ENCODE results near the gene WWP2.
"Not testable (repeated sequence)": the region's sequence is repeated elsewhere in the genome, so short reads cannot be mapped to it uniquely, and the experiment has no call there.

Gene WWP2

DNA sequence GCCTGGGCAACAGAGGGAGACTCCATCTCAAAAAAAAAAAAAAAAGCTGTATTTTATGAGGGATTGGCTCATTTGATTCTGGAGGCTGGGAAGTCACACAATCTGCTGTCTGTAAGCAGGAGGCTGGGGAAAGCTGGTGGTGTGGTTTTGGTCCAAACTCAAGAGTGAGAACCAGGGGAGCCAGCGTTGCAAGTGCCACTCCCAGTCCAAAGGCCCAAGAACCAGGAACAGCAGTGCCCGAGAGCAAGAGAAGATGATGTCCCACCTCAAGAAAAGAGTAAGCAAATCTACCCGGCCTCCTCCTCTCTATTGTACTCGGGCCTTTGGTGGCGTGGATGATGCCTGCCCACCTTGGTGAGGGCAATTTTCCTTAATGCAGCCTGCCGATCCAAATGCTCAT, 30.0 kb upstream of the WWP2 start:
- TF ChIP-seq JUND (IDR thresholded peaks at IDR 0.05; ENCODE audit: low read depth), result no peak
- in situ Hi-C loops (cut with HindIII; ENCODE audit: low pct_unique_long_range_greater_than_20kb, low sequenced_read_pairs), result no loop called here
- no peak for DNase-seq (ENCODE audit: low read depth in 1 of 2, low spot score in 1 of 2)

DNA sequence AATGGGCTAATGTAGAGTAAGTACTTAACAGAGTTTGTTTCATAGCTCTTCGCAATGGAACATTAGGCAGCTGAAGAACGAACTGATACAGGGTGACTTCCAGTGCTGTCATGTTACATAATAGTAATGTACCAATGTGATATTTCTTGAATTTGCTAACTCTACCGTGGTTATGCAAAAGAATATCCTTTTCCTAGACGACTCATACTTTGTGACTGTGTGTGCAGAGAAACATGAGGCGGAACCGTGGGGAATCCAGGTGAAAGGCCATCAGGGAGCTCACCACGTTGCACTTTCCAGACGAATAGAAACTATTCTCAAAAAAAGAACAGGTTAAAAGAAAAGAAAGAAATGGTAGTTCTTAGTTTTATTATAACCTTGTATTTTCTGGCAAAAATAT, 20.6 kb upstream of the WWP2 start:
- no peak for TF ChIP-seq JUND (IDR thresholded peaks at IDR 0.05; ENCODE audit: low read depth)
- DNase-seq (ENCODE audit: low read depth in 1 of 2, low spot score in 1 of 2), result no peak
- in situ Hi-C loops (cut with HindIII; ENCODE audit: low pct_unique_long_range_greater_than_20kb, low sequenced_read_pairs), result no loop called here

DNA sequence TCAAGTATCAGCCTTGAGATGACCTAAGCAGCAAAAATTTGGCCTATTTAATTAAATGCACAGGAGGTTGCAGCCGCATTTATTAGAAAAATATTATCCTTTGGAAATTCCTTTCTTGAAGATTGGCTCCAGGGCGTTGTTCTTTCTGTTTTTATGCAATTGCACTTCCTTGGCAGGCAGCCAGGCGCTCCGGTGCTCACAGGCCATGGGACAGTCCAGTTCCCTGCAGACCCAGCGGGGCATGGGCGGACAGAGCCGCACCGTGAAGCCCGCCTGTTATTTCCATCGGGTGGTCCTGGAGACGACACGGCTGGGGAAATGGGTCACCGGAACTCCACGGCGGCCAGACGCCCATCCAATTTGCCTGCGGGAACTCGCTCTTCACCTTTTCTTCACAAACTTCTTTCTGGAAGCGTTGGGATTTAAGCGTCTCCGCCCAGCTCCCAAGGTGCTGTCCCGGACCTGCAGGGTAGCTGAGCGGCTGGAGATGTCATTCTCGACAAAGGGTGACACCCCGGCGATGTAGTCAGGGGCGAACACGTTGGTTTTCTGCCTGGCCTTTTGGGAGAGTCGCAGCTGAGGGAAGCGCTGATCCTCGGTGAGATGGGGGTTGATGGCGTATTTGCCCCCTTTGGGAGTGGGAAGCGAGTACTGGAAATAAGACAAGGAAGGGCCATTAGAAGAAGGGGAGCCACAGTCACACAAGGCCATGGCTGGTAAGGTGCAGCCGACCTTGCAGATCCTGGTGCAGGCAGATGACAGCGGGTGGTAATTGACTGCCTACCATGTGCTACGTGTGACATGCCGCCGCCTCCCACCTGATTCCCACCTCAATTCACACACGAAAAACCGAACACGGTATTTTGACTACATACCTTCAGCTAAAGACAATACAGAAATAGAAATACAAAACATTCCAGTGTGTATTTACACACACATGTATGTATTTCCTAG, 19.9 kb upstream of the WWP2 start:
- in situ Hi-C loops (cut with HindIII; ENCODE audit: low pct_unique_long_range_greater_than_20kb, low sequenced_read_pairs), result no loop called here
- no peak for TF ChIP-seq JUND (IDR thresholded peaks at IDR 0.05; ENCODE audit: low read depth)
- peak in 1 of 2 experiments; percentile 50 for DNase-seq (ENCODE audit: low read depth in 1 of 2, low spot score in 1 of 2)

DNA sequence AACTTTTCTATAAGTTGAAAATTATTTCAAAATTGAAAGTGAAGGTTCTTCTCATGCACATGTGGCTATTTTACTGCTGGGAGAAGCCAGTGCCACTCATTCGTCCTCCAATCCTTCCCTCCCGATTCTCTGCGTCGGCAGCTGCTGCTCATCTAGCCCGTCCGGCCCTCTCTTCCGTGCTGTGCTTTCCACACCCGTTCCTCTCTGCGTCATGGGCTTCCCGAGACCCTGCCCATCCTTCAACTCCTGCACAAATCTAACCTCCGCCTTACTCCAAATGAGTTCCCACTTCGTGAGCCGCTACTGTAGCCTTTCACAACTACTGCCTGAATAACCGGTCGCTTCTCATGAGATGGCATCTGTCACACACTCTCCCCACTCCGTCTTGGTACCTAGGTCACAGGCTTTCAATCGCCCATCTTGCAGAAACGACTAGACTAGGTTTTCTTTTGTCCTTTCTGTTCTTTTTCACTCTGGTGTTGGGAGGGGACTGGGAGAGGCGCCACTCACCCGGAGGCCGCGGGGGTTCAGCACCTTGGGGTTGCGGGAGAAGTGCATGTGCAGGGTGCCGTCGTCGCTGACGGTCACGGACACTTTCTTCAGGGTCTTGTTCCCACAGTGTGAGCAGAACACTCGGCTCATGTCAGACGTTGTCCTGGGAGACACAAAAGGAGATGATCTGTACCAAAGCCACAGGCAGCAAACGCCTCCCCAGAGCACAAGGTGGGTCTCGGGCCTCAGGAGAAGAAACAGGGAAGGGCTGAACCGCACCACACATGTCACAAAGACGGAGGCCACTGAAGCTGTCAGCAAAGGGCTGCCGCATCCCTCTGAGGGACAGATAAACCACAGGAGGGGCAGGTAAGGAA, 17.5 kb upstream of the WWP2 start:
- in situ Hi-C loops (cut with HindIII; ENCODE audit: low pct_unique_long_range_greater_than_20kb, low sequenced_read_pairs), result no loop called here
- no peak for DNase-seq (ENCODE audit: low read depth in 1 of 2, low spot score in 1 of 2)
- no peak for TF ChIP-seq JUND (IDR thresholded peaks at IDR 0.05; ENCODE audit: low read depth)

DNA sequence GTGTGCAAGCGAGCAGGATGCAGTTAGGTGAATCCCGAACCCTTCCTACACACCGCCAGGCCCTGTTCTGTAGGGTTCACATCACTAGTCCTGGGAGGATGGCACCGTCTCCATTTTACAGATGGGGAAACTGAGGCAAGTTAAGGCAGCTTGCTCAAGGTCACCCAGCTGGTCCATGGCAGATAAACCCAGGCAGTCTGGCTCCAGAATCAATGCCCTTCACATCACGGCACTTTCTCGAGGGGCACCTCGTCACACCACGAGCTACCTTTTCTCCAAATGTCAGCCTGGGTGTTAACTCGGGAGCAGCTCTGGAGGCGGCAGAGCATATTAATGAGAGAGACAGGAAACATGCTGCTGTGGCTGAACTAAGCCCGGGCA, 16.9 kb upstream of the WWP2 start:
- in situ Hi-C loops (cut with HindIII; ENCODE audit: low pct_unique_long_range_greater_than_20kb, low sequenced_read_pairs), result no loop called here
- TF ChIP-seq JUND (IDR thresholded peaks at IDR 0.05; ENCODE audit: low read depth), result no peak

DNA sequence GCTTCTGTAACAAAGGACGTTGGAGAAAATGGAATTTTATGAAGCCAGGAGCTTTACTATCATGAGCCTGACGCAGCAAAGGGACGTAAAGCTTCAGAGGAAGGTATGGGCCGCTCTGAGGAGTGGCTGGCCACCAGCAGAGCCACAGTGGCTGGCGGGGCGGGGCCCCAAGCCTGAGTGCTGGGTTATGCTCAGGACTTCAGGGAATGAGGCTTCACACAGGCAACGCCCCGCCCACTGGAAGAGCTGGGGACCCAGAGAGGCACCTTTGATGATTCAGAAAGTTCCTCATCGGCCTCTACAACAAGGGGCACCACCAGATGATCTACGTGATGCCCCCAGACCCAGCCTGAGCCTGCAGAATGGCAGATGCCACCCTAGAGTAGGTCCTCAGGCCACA, 16.2 kb upstream of the WWP2 start:
- TF ChIP-seq JUND (IDR thresholded peaks at IDR 0.05; ENCODE audit: low read depth), result no peak
- in situ Hi-C loops (cut with HindIII; ENCODE audit: low pct_unique_long_range_greater_than_20kb, low sequenced_read_pairs), result no loop called here
- no peak for DNase-seq (ENCODE audit: low read depth in 1 of 2, low spot score in 1 of 2)

More for the DNA sequence above, 16.9 kb upstream of the WWP2 start:
- DNase-seq (ENCODE audit: low read depth in 1 of 2, low spot score in 1 of 2), result no peak

DNA sequence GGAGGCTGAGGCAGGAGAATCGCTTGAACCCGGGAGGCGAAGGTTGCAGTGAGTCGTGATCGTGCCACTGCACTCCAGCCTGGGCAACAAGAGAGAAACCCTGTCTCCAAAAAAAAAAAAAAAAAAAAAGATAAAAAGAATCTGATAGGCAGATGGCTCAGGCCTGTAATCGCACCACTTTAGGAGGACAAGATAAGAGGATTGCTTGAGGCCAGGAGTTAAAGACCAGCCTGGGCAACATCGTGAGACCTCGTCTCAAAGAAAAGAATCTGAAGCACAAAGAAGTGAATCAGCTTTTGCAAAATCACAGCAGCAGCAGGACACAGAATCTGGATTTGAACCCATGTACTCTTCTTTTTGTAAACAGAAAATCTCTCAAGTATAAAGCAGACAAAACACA, 15.0 kb upstream of the WWP2 start:
- in situ Hi-C loops (cut with HindIII; ENCODE audit: low pct_unique_long_range_greater_than_20kb, low sequenced_read_pairs), result no loop called here
- TF ChIP-seq JUND (IDR thresholded peaks at IDR 0.05; ENCODE audit: low read depth), result no peak

DNA sequence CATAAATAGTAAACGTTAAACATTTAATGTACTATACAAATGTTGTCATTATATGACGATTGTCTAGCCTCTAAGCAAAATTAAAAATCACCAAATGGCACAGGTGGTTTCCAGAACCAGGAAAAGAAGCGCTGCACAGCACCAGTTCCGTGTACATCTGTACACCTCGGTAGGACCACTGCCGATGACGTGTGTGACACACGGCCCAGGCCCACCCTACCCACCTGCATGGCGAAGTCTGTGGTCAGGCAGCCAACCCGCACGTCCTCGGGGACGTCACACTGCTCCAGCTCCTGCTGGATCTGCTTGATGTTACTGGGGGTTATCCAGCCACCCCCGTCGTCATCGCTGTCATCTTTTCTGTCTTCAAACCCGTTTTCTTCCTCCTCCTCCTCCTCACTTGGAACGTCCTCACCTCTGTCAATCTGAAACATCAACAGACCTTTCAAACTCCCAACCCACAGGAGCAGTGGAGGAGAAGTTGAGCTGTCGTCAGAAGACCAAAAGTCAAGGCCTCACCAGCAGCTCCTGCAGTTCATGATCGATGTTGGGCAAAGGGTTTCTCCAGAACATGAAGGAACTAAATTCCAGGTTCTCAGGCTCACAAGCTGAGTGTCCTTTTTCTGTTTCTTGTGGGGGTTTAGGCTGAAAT, 13.3 kb upstream of the WWP2 start:
- no peak for TF ChIP-seq JUND (IDR thresholded peaks at IDR 0.05; ENCODE audit: low read depth)
- DNase-seq (ENCODE audit: low read depth in 1 of 2, low spot score in 1 of 2), result no peak
- in situ Hi-C loops (cut with HindIII; ENCODE audit: low pct_unique_long_range_greater_than_20kb, low sequenced_read_pairs), result no loop called here

More for the DNA sequence above, 15.0 kb upstream of the WWP2 start:
- no peak for DNase-seq (ENCODE audit: low read depth in 1 of 2, low spot score in 1 of 2)

DNA sequence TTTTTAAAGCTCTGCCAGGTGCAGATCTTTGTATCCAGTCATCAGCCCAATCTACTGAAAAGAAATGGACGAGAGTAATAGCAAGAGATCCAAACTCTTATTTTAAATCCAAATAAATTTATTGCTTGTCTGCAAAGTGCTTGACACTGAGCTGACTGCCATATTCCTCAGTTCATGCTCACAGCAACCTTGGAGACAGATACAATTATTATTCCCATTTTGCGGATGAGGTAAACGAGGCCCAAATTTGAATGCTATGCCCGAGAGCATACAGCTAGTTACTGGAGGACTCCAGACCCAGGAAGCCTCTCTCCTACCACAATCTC, 8.0 kb upstream of the WWP2 start:
- no peak for TF ChIP-seq JUND (IDR thresholded peaks at IDR 0.05; ENCODE audit: low read depth)
- no peak for DNase-seq (ENCODE audit: low read depth in 1 of 2, low spot score in 1 of 2)
- in situ Hi-C loops (cut with HindIII; ENCODE audit: low pct_unique_long_range_greater_than_20kb, low sequenced_read_pairs), result no loop called here

DNA sequence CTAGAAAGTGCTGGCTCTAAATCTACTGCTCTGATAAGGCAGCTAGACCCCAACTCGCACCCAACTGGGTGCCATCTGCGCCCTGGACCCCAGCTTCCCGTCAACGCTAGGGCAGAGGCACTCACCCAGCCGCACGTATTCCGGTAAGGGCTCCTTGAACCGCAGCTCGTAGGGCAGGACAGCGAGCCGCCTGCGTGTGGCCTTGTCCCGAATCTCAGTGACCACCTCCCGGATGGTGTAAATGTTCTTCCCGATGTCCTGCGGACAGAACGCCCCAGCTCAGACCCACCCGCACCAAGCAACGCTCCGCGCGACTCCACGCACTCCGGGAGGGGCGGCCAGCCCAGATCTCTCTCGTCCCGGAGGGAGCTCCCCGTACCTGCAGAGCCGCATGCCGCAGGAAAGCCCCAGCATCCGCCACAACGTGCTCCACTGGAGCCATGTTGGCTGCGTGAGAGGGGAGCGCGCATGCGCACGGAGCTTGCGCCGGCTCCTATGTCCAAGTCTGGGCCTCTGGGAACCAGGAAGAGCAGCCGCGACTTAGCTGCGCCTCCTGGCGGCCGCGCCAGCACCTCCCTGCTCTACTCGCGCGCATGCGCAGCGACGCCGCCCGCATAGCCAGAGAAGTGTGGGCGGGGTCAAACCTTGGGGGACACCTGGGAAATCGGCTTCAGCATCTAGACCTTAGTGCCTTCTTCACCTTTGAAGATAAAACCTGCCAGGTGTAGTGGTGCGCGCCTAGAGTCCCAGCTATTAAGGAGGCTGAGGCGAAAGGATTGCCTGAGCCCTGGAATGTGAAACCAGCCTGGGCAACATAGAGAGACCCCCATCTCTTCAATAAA, 7.4 kb upstream of the WWP2 start, which contains the start of gene NOB1:
Gene NOB1, minus strand, starts transcription at position 458 of the 842 bp plus-strand sequence. Its CDS starts 16 bp downstream, at position 442.
- no peak for TF ChIP-seq JUND (IDR thresholded peaks at IDR 0.05; ENCODE audit: low read depth)
- peak; percentile 83 to 96 for DNase-seq (ENCODE audit: low read depth in 1 of 2, low spot score in 1 of 2)
- in situ Hi-C loops (cut with HindIII; ENCODE audit: low pct_unique_long_range_greater_than_20kb, low sequenced_read_pairs), result no loop called here

DNA sequence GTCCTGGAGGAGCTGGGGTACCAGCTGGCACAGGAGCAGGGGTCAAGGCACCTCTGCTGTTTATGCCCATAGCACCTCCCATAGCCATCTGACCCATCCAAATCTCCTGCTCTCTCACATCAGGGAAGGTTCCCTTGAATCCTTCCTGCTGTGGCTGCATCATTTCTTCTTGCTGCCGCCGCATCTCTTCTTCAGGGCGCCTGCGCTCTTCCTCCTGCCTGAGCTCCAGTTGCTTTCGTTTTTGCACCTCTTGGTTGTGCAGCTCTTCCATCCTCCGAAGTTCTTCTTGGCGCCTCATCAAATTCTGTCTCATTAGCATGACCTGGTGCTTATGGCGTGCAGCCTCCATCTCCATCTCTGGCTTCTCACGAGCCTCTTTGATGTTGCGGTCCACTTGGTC, 5.4 kb upstream of the WWP2 start:
- no peak for DNase-seq (ENCODE audit: low read depth in 1 of 2, low spot score in 1 of 2)
- no peak for TF ChIP-seq JUND (IDR thresholded peaks at IDR 0.05; ENCODE audit: low read depth)
- in situ Hi-C loops (cut with HindIII; ENCODE audit: low pct_unique_long_range_greater_than_20kb, low sequenced_read_pairs), result no loop called here

DNA sequence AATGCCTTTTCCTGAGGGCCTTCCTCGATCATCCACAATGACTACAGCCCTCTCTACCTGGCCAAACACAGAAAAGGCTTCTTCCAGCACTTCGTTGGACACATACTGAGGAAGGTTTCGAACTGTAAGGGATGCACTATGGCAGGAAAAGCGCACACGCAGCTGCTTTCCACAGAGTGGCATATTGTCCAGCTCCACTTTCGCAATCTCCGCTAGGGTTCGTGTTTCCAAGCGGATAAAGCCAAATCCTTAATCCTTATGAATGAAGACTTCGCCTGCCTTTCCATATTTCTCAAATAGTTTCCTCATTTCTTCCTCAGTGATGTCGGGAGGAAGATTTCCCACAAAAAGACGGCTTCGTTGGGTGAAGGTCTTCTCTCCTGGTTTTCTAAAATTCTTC, 4.8 kb upstream of the WWP2 start:
- in situ Hi-C loops (cut with HindIII; ENCODE audit: low pct_unique_long_range_greater_than_20kb, low sequenced_read_pairs); DNase-seq (ENCODE audit: low read depth in 1 of 2, low spot score in 1 of 2): not testable (repeated sequence)

All from T47D (cell line).